ENCODE results near the gene FERMT3. TPM values are rescaled to one million over a fixed set of nuclear protein-coding genes. Genes with fewer than 3 reads are reported as not detected.

FERMT3 gene
- total RNA-seq, 1 experiment from 2014 or later: 10.6 TPM

DNA sequence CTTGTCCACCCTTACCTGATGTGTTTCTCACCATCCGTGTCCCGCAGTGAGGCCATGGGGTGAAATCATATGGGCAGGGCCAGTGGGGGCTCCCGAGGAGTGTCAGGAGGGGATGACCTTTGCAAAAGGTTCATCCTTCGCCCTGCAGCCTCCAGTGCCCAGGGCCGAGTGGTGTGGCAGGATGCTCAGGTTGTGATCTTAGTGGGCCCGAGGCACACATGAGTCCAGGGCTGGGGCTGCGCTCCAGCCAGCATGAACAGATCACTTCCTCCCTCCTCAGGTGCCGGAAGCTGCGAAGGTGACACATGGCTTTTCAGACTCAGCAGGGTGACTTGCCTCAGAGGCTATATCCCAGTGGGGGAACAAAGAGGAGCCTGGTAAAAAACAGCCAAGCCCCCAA, 31.6 kb downstream of the FERMT3 start:
- Histone ChIP-seq H3K27ac (ENCODE audit: insufficient read length, low read depth, low read length) (no peak overlapping the region), H3K4ac (ENCODE audit: low read depth, low read length) (no peak overlapping the region), H4K20me1 (ENCODE audit: control insufficient read depth, insufficient read depth, insufficient read length) (no peaks in the 10 kb centered on the region), H4K8ac (replicated peaks; ENCODE audit: insufficient read length, low read depth, low read length) (no peak overlapping the region), H3K27me3 (ENCODE audit: insufficient read depth, low read length) (no peaks in the 10 kb centered on the region), H2AFZ (ENCODE audit: low read length) (no peak overlapping the region), H2BK20ac (ENCODE audit: low read depth, low read length, poor library complexity, severe bottlenecking) (no peak overlapping the region), H3K4me2 (ENCODE audit: insufficient read depth, insufficient read length, low read length) (no peak overlapping the region), H3K23ac (ENCODE audit: insufficient read length, low read depth, low read length) (no peak overlapping the region), H4K5ac (ENCODE audit: insufficient read length, low read depth, low read length) (no peak overlapping the region), H2AK5ac (ENCODE audit: insufficient read length, low read length) (no peak overlapping the region), H3K4me1 (ENCODE audit: insufficient read depth, low read length) (no peaks in the 10 kb centered on the region), H3K56ac (ENCODE audit: insufficient read length, low read depth, low read length) (no peak overlapping the region), H2BK12ac (ENCODE audit: insufficient read length, low read depth, low read length) (no peak overlapping the region), H3K79me2 (ENCODE audit: insufficient read depth, low read length) (peaks cover 2% of the 10 kb centered on the region; the same call in 1 of the 2 replicates), H3K9me3 (ENCODE audit: control insufficient read depth, low read depth, low read length) (no peaks in the 10 kb centered on the region), H3K18ac (ENCODE audit: insufficient read length, low read depth, low read length) (no peak overlapping the region), H3K14ac (ENCODE audit: insufficient read depth, low read length) (no peak overlapping the region), H3T11ph (ENCODE audit: low read length) (no peak overlapping the region), H2BK5ac (ENCODE audit: insufficient read length, low read length) (no peak overlapping the region), H3K23me2 (ENCODE audit: insufficient read length, low read depth, low read length, poor library complexity, severe bottlenecking) (peaks cover 19% of the 10 kb centered on the region), H3K79me1 (ENCODE audit: insufficient read depth, low read depth, low read length, poor library complexity, severe bottlenecking) (no peaks in the 10 kb centered on the region), H4K91ac (ENCODE audit: insufficient read length, low read depth, low read length) (no peak overlapping the region), H2BK15ac (ENCODE audit: low read depth, low read length) (no peak overlapping the region), H2BK120ac (ENCODE audit: low read depth, low read length, poor library complexity, severe bottlenecking) (no peak overlapping the region), H3K9ac (ENCODE audit: extremely low read depth, insufficient read length, low read length) (no peak overlapping the region)
- Mint-ChIP-seq H3K9me3 (no peaks in the 10 kb centered on the region), H3K4me3 (no peak overlapping the region), H3K4me1 (peaks cover 23 to 27% of the 10 kb centered on the region in 2 experiments), H3K36me3 (ENCODE audit: insufficient read depth in 1 of 3, low read depth in 3 of 3) (peaks cover 2 to 31% (median 14%) of the 10 kb centered on the region in 3 experiments), H3K27ac (no peak overlapping the region), H3K27me3 (ENCODE audit: low read depth) (peaks cover 3% of the 10 kb centered on the region)
- TF ChIP-seq, protein P1, sequence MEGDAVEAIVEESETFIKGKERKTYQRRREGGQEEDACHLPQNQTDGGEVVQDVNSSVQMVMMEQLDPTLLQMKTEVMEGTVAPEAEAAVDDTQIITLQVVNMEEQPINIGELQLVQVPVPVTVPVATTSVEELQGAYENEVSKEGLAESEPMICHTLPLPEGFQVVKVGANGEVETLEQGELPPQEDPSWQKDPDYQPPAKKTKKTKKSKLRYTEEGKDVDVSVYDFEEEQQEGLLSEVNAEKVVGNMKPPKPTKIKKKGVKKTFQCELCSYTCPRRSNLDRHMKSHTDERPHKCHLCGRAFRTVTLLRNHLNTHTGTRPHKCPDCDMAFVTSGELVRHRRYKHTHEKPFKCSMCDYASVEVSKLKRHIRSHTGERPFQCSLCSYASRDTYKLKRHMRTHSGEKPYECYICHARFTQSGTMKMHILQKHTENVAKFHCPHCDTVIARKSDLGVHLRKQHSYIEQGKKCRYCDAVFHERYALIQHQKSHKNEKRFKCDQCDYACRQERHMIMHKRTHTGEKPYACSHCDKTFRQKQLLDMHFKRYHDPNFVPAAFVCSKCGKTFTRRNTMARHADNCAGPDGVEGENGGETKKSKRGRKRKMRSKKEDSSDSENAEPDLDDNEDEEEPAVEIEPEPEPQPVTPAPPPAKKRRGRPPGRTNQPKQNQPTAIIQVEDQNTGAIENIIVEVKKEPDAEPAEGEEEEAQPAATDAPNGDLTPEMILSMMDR (conservative IDR thresholded peaks at IDR 0.05): no peak
- WGBS (ENCODE audit: extremely low coverage, insufficient read length, low lambda C conversion rate): no CpG with 5 or more reads among the region's 9 CpGs
- DNase-seq: no peak
